Measurements from ENCODE around the gene TMIE.

Gene TMIE

DNA sequence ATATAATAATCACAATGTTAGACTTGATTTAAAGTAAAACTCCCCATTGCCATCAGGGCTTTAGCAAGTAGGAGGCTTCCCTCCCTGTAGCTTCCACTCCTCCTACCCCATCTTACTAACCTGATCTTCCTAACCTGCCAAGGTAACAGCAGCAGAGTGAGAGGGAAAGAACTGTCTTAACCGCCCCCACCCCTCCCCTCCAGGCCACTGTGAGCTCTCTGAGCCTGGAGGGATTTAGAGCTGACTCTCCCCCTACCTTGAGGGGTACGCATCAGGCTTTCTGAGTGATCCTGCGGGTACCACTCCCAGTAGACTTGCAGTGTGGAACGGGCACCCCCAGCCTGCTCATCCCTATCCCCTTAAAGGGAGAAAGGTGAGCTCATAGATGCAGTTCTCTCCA, 27.8 kb downstream of the TMIE start:
- TF ChIP-seq, protein P1, sequence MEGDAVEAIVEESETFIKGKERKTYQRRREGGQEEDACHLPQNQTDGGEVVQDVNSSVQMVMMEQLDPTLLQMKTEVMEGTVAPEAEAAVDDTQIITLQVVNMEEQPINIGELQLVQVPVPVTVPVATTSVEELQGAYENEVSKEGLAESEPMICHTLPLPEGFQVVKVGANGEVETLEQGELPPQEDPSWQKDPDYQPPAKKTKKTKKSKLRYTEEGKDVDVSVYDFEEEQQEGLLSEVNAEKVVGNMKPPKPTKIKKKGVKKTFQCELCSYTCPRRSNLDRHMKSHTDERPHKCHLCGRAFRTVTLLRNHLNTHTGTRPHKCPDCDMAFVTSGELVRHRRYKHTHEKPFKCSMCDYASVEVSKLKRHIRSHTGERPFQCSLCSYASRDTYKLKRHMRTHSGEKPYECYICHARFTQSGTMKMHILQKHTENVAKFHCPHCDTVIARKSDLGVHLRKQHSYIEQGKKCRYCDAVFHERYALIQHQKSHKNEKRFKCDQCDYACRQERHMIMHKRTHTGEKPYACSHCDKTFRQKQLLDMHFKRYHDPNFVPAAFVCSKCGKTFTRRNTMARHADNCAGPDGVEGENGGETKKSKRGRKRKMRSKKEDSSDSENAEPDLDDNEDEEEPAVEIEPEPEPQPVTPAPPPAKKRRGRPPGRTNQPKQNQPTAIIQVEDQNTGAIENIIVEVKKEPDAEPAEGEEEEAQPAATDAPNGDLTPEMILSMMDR (IDR thresholded peaks at IDR 0.05), result no peak

DNA sequence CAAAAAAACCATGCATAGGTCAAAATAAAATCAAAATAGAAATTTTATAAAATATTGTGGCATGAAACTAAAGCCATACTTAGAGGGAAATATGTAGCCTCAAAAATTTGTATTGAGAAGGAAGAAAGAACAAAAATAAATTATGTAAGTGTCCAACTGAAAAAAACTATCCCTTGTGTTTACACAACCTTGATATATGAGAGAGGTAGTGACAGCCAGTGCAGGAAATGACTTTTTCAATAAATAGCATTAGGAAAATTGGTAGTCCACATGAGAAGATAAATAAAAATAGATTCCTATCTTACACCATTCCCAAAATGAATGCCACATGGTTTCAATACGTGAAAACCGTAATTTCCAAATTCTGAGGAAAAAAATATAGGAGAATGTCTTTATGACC, 29.6 kb downstream of the TMIE start:
- TF ChIP-seq, protein P1 (IDR thresholded peaks at IDR 0.05), result no peak

DNA sequence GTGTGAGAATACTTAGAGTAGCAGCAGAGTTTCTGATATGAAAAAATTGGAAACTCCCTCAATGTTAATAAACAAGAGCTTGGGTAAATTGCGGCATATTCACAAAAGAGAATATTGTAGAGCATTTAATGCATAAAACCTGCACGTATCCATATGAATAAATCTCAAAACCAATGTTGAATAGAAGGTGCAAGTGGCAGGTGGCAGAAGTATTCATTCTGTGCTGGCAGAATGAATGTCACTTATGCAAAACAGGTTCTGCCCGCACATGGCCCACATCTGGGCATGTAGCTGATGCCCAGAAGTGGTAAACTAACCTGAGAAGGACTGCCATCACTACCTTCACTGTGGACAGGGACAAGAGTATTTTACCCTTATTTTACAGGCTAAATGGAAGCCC, 30.6 kb downstream of the TMIE start:
- TF ChIP-seq, protein P1 (IDR thresholded peaks at IDR 0.05), result no peak

DNA sequence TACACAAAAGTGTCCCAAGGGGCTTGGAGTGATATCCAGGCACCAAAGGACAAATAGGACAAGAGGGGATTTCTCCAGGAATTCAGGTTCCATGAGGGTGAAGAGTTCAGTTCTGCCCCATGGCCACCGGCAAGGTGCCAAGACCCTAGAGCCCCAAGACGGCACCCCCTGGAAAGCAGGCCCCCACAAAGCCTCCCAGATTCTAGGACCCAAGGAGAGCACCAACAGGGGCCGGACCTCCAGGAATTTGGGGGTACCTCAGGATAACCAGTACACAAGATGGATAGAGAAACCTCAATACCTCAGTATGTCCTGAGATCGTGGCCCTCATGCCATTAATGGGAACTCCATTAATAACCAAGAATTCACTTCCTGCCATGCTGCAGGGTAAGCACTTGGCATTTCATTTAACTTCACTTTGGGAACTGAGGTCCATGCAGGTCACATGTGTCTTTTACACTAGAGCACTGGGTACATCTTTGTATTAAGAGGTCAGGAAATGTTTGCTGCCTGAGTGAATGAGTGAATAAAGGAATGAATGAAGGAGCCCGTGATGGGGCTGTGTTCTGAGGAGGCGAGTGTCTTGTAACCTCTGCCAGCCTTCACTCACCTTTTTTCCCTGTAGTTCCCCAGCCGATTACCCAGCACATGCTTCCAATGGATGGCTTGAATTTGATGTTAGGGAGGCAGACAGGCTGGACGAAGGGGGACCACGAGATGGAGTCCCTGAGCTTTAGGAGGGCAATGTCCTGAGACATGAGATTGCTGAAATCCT, 32.0 kb downstream of the TMIE start:
- TF ChIP-seq, protein P1 (IDR thresholded peaks at IDR 0.05), result no peak

DNA sequence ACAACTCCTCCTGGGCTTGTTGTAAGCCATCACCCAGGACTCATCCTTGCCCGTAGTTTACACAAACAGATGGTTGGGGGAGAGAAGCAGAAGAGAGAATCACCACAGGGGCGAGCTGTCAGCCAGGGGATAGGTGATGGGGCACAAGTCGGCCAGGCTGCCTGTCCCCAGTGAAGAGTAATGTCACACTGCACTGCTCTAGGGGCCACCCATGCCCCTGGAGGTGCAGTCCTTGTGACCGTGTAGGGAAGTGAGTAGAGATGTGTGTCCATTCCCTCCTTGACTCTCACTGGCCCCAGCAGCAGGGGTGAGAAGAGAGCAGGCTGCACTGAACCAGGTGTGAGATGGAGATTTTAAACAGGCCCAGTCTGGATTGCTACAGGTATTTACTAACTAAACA, 33.6 kb downstream of the TMIE start:
- TF ChIP-seq, protein P1 (IDR thresholded peaks at IDR 0.05), result no peak

DNA sequence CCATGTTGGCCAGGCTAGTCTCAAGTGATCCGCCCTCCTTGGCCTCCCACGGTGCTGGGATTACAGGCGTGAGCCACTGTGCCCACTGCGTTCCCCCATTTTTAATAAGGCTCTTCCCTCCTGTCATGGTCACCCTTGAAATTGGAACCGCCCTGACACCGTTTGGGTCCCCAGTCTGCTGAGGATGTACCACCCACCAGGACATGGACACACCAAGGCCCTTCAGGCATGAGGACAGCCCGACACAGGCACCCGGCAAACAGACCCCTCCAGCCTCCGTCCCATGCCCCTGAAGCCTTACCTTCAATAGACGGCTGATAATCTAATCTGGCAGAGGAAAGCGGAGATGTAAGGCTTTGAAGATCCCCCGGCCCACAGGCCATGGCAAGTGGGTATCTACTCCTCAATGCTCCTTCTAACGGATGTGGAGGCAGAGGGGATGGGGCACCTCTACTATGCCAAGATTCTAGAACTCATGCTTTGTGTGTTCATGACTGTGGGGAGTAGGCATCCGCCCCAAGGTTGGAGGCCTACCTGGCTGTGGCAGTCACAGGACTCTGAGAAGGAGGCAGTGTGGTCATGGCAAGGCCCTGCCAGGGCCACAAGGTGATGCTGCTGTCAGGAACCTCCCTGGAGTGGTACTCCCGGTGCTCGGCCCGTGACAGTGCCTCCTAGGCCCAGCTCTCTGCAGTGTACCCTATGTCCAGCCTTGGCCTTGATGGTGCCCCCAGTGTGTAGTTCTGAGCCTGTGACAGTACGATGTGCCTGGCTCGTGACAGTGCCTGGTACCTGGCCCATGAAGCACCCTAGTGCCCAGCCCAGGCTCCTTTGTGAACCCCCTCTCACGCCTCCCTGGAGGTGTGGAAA, 35.0 kb downstream of the TMIE start:
- TF ChIP-seq, protein P1 (IDR thresholded peaks at IDR 0.05), result no peak

GRCh38 chr3:46737329-46737731, 36.1 kb downstream of the TMIE start:
- TF ChIP-seq, protein P1 (IDR thresholded peaks at IDR 0.05), result no peak
